Epithelial cell of prostate (primary cell): ENCODE data around the gene SNCB.
"Not testable (repeated sequence)": the region's sequence is repeated elsewhere in the genome, so short reads cannot be mapped to it uniquely, and the experiment has no call there.

Experiments used
- DNase-seq: peaks from one replicate; pipeline ENCODE4 v3.0.0-alpha.2; 2011; ENCODE audit warnings: low read depth, low spot score
- H3K27ac ChIP-seq: fragments of 450-650 bp; 2 replicates; pipeline ENCODE4 v1.5.1; 2017; ENCODE audit warnings: mild to moderate bottlenecking

The SNCB gene

DNA sequence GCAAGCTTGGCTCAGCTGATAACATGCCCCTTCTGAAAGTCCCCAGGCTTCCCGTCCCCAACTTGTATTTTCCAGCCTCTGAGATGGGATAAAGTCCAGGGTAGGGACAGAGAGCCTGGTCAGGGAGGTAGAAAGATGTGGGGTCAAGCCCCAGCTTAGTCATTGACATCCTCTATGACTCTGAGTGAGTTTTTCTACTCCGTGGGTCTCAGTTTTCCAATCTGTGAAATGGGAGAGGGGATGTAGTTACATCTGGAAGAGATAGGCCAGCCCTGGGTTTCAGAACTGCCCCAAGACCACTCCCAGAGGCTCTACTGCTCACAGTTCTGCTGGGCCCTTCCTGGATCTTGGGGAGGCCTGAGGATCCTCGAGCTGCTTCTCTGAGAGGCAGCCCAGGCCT is 23.5 kb downstream of the SNCB start:
- H3K27ac ChIP-seq, result no peak overlapping the region
- DNase-seq, result no peak

GRCh38 chr5:176606032-176606431 is 24.3 kb downstream of the SNCB start:
- DNase-seq, result no peak
- H3K27ac ChIP-seq, result no peak overlapping the region

GRCh38 chr5:176603091-176603490 is 27.2 kb downstream of the SNCB start:
- no peak overlapping the region for H3K27ac ChIP-seq
- DNase-seq, result no peak

DNA sequence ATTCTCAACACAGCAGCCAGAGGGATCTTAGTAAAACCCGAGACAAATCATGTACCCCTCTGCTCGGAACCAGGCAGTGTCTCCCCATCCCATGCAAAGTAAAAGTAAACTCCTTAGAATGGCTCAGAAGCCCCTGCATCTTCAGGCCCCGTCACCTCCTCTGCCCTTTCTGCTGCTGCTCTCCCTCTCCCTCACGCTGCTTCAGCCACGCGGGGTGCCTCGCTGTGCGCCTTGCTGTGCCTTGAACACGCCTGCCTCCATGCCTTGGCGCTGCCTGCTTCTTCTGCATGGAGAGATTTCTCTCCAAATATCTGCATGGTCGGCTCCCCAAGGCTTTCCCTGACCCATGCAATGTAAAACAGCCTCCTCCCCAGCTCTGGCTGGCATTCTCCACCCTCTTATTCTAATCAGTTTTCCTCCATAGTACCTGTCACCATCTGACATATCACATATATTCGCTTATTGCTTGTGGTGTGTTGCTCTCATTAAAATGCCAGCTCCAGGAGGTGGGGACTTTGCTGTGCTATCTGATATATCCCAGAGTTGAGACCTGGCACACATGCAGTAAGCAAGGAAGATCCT is 28.3 kb downstream of the SNCB start:
- DNase-seq, result no peak
- H3K27ac ChIP-seq, result no peak overlapping the region

DNA sequence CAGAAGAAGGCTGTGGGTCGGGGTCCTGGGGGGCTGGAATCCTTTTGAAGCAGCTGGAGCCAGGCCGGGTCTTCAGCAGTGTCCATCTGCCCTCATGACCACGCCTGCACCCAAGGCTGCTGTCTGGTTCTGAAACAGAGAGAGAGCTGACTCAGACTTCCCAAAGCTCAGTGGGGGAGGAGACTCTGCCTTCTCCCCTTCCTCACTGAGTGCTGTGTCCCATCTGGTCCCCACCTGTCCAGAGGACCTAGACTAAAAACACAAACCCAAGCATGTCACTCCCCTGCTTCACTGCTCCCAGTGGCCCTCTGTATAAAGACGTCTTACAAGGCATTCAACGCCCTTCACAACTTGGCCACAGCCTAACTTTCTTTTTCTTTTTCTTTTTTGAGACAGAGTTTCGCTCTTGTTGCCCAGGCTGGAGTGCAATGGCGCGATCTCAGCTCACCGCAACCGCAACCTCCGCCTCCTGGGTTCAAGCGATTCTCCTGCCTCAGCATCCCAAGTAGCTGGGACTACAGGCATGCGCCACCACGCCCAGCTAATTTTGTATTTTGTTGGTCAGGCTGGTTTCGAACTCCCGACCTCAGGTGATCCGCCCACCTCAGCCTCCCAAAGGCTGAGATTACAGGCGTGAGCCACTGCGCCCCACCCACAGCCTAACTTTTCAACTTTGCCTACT is 30.4 kb downstream of the SNCB start:
- DNase-seq, result not testable (repeated sequence)

GRCh38 chr5:176597417-176598389 is 32.6 kb downstream of the SNCB start:
- no peak overlapping the region for H3K27ac ChIP-seq
- no peak for DNase-seq

More for the DNA sequence above, 30.4 kb downstream of the SNCB start:
- not testable (repeated sequence) for H3K27ac ChIP-seq

- no peak for DNase-seq
- no peak overlapping the region for H3K27ac ChIP-seq
Observed at GRCh38 chr5:176596689-176597416, 33.5 kb downstream of the SNCB start.

- no peak for DNase-seq
- no peak overlapping the region for H3K27ac ChIP-seq
Observed at GRCh38 chr5:176596069-176596644, 34.2 kb downstream of the SNCB start.

DNA sequence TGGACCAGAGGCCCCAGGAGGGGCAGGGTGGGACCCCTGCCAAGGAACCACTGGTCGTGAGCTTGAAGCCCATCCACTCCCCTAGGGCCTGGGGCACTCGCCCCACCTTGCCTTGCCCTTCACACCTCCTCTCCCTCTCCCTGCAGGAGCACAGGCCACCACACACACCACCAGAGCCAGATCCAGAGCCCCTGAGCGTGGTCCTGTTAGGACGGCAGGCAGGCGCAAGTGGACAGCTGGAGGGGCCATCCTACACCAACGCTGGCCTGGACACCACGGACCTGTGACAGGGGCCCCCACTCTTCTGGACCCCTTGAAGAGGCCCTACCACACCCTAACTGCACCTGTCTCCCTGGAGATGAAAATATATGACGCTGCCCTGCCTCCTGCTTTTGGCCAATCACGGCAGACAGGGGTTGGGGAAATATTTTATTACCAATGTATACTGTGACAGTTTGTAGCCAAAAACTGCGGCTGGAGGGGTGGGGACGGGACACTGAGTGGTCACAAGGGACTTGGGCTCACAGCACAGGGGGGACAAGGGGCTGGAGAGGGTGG is 34.9 kb downstream of the SNCB start:
- H3K27ac ChIP-seq, result no peak overlapping the region

GRCh38 chr5:176594554-176594953 is 35.8 kb downstream of the SNCB start:
- no peak for DNase-seq
- H3K27ac ChIP-seq, result no peak overlapping the region

More for the DNA sequence above, 34.9 kb downstream of the SNCB start:
- DNase-seq, result no peak

DNA sequence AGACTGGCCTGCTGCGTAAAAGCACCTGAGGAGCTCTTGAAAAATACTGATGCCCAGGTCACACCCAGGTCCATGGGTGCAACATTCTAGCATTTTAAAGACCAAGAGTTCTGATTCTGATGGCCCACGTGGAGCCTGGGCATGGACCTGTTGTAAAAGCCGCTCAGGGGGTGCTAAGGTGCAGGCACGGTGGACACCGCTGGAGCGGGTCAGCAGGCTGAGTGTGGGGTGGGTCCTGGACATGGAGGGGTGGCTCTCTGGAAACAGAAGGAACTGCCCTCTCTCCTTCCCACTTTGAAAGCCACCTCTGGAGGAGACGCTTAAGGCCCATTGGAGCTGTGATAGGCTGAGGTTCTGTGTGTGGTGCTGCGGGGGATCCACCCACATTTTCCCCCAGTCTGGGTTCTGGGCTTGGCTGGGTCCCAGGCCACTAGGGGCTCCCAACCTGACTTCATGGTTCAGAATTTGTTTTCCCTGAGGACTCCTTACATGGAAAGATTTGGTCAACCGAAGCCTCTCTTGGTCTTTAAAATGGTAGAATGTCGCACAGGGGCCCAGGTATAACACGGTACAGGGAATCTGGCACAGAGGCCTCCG is 37.0 kb downstream of the SNCB start:
- H3K27ac ChIP-seq, result no peak overlapping the region
- DNase-seq, result no peak

- DNase-seq, result no peak
- no peak overlapping the region for H3K27ac ChIP-seq
Observed at GRCh38 chr5:176592573-176592972, 37.8 kb downstream of the SNCB start.

DNA sequence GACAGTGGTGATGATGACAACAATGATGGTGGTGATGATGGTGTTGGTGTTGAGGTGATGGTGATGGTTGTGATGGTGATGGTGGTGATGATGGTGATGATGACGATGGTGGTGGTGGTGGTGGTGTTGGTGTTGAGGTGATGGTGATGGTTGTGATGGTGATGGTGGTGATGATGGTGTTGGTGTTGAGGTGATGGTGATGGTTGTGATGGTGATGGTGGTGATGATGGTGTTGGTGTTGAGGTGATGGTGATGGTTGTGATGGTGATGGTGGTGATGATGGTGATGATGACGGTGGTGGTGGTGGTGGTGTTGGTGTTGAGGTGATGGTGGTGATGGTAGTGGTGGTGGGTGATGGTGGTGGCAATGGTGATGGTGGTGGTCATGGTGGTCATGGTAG is 38.7 kb downstream of the SNCB start:
- DNase-seq, H3K27ac ChIP-seq: not testable (repeated sequence)

DNA sequence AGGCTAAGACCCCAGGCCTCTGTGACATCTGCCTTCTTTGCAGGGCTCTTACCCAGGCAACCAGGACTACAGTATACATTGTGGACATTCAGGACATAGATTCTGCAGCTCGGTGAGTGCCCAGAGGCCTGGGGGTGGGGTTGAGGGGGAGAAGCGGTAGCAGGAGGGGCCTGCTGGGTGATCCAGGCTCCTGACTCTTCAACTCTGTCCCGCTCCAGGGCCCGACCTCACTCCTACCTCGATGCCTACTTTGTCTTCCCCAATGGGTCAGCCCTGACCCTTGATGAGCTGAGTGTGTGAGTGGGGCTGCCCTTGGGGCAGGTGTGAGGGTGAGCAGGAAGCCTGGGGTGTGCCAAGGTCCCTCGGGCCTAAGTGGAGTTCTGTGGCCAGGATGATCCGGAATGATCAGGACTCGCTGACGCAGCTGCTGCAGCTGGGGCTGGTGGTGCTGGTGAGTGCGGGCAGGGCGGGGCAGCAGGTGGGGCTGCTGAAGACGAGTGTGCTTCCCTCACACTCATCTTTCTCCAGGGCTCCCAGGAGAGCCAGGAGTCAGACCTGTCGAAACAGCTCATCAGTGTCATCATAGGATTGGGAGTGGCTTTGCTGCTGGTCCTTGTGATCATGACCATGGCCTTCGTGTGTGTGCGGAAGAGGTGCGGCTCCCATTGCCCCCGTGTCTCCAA is 40.2 kb downstream of the SNCB start:
- H3K27ac ChIP-seq, result no peak overlapping the region
- DNase-seq, result no peak

- H3K27ac ChIP-seq, result no peak overlapping the region
- no peak for DNase-seq
Observed at GRCh38 chr5:176589039-176589769, 41.1 kb downstream of the SNCB start.

DNA sequence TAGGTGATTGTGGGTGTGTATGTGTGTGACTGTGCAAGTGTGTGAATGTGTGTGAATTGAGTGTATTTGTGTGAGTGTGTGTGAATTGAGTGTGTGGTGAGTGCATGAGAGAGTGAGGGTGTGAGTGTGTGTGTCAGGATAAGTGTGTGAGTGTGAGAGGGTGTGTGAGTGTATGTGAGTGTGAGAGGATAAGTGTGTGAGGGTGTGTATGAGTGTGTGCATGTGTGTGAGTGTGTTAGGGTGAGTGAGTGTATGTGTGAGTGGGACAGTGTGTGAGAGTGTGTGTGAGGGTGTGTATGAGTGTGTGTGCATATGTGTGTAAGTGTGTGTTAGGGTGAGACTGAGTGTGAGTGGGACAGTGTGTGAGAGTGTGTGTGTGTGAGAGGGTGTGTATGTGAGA is 42.0 kb downstream of the SNCB start:
- DNase-seq, result no peak
- H3K27ac ChIP-seq, result no peak overlapping the region

DNA sequence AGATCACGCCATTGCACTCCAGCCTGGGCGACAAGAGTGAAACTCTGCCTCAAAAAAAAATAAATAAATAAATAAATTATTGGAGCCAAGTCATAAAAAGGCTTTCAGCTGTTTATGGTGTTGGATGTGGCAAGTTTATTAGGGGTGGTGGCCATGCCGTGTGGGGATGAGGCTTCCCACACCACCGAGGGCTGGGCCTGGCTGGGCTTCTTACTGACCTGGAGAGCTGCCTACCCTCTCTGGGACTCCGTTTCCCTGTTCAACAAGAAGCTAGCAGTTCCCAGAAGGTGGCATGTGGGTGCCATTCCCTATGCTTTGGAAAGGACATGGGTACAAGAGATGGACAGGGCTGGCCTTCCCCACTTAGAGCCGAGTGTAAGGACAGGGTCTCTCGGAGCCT is 42.9 kb downstream of the SNCB start:
- H3K27ac ChIP-seq, result no peak overlapping the region
- DNase-seq, result no peak

- no peak overlapping the region for H3K27ac ChIP-seq
- DNase-seq, result no peak
Observed at GRCh38 chr5:176583076-176583475, 47.3 kb downstream of the SNCB start.
